Calu3 (cell line): Measurements from ENCODE around the gene PARG. TPM values are rescaled to one million over a fixed set of nuclear protein-coding genes. Genes with fewer than 3 reads are reported as not detected.

Experiments used
- BruUV-seq: library from RNA; stranded (reverse); fragments of 400-500 nt; replicated peaks from 2 replicates; lab custom pipeline; 2021; lab: Mats Ljungman, UMichigan
- CTCF ChIA-PET: fragments of 300-600 bp; sonication (Branson Sonifier 250); formaldehyde crosslinking; loops from one replicate; lab custom pipeline; 2022; ENCODE audit warnings: antibody characterized with exemption; lab: Charles Lee
- DNase-seq: peaks from one replicate; pipeline ENCODE4 v3.0.0; 2022
- H3K27ac Mint-ChIP-seq: one replicate; pipeline ENCODE4 v1.8.0; 2022; ENCODE audit warnings: mixed read lengths; ENCODE audit not compliant: unreplicated experiment
- H3K27me3 Mint-ChIP-seq: one replicate; pipeline ENCODE4 v1.8.0; 2022; ENCODE audit warnings: mixed read lengths; ENCODE audit not compliant: unreplicated experiment
- H3K36me3 Mint-ChIP-seq: one replicate; pipeline ENCODE4 v1.8.0; 2022; ENCODE audit warnings: mild to moderate bottlenecking, moderate library complexity, mixed read lengths; ENCODE audit not compliant: insufficient read depth, unreplicated experiment
- H3K4me1 Mint-ChIP-seq: one replicate; pipeline ENCODE4 v1.8.0; 2022; ENCODE audit warnings: mild to moderate bottlenecking, low read depth, mixed read lengths; ENCODE audit not compliant: unreplicated experiment
- H3K4me3 Mint-ChIP-seq: one replicate; pipeline ENCODE4 v1.8.0; 2022; ENCODE audit warnings: mild to moderate bottlenecking, low read depth, moderate library complexity, mixed read lengths; ENCODE audit not compliant: unreplicated experiment
- H3K9me3 Mint-ChIP-seq: one replicate; pipeline ENCODE4 v1.8.0; 2022; ENCODE audit warnings: low read depth, mixed read lengths; ENCODE audit not compliant: unreplicated experiment
- CTCF ChIP-seq: fragments of 200-600 bp; IDR thresholded peaks from one replicate; pipeline ENCODE4 v1.8.0; 2022; ENCODE audit warnings: antibody characterized with exemption; ENCODE audit not compliant: unreplicated experiment
- intact Hi-C: fragments of 100-400 bp; cut with micrococcal nuclease; formaldehyde crosslinking; loops from one replicate; pipeline ENCODE4 v1.10.0; 2022; ENCODE audit not compliant: unreplicated experiment
- total RNA-seq: library from RNA; stranded (reverse); gene quantifications from 2 replicates; pipeline ENCODE4 v1.2.3, GENCODE V29; 2022

PARG gene
- total RNA-seq, 1 experiment from 2014 or later: 41.1 TPM

GRCh38 chr10:49830016-49830415 is 111.8 kb downstream of the PARG start:
- no peak for DNase-seq
- CTCF ChIA-PET: no interaction called here
- TF ChIP-seq CTCF: no peak
- H3K27ac Mint-ChIP-seq: no peak overlapping the region
- H3K9me3 Mint-ChIP-seq: no peaks in the 10 kb centered on the region
- no TSS peak for BruUV-seq
- no peak overlapping the region for H3K4me3 Mint-ChIP-seq
- H3K36me3 Mint-ChIP-seq: peaks cover 5% of the 10 kb centered on the region
- no peaks in the 10 kb centered on the region for H3K27me3 Mint-ChIP-seq
- intact Hi-C loops: no loop called here
- peaks cover 14% of the 10 kb centered on the region for H3K4me1 Mint-ChIP-seq

- no peak overlapping the region for H3K4me3 Mint-ChIP-seq
- peaks cover 12% of the 10 kb centered on the region for H3K4me1 Mint-ChIP-seq
- no peak for DNase-seq
- TF ChIP-seq CTCF: no peak
- BruUV-seq: no TSS peak
- H3K27me3 Mint-ChIP-seq: no peaks in the 10 kb centered on the region
- no peaks in the 10 kb centered on the region for H3K9me3 Mint-ChIP-seq
- CTCF ChIA-PET: no interaction called here
- intact Hi-C loops: no loop called here
- H3K27ac Mint-ChIP-seq: no peak overlapping the region
- peaks cover 5% of the 10 kb centered on the region for H3K36me3 Mint-ChIP-seq
Observed at GRCh38 chr10:49827297-49827696, 114.5 kb downstream of the PARG start.

- peaks cover 5% of the 10 kb centered on the region for H3K9me3 Mint-ChIP-seq
- H3K27ac Mint-ChIP-seq: no peak overlapping the region
- peaks cover 18% of the 10 kb centered on the region for H3K36me3 Mint-ChIP-seq
- no peaks in the 10 kb centered on the region for H3K4me1 Mint-ChIP-seq
- no TSS peak for BruUV-seq
- intact Hi-C loops: no loop called here
- no peak for TF ChIP-seq CTCF
- H3K4me3 Mint-ChIP-seq: no peak overlapping the region
- H3K27me3 Mint-ChIP-seq: no peaks in the 10 kb centered on the region
- CTCF ChIA-PET: no interaction called here
- no peak for DNase-seq
Observed at GRCh38 chr10:49819234-49819958, 122.4 kb downstream of the PARG start.

- Mint-ChIP-seq H3K27me3 (no peaks in the 10 kb centered on the region), H3K4me1 (no peaks in the 10 kb centered on the region), H3K9me3 (peaks cover 5% of the 10 kb centered on the region), H3K4me3 (no peak overlapping the region), H3K27ac (no peak overlapping the region), H3K36me3 (peaks cover 18% of the 10 kb centered on the region)
- TF ChIP-seq CTCF: no peak
- intact Hi-C loops: no loop called here
- no TSS peak for BruUV-seq
- DNase-seq: no peak
- CTCF ChIA-PET: no interaction called here
Observed at GRCh38 chr10:49817845-49818244, 124.0 kb downstream of the PARG start.
